GM21367 (cell line): ENCODE measurements around the gene IL2RG.

ENCODE experiments used
- ATAC-seq: cut with Tn5 transposase; IDR thresholded peaks from one replicate; pipeline ENCODE4 v1.9.1; 2021; ENCODE audit not compliant: unreplicated experiment

IL2RG gene

GRCh38 chrX:71081330-71082123 lies 29.9 kb downstream of the IL2RG start:
- ATAC-seq: no peak

- ATAC-seq: no peak
Observed at GRCh38 chrX:71070531-71070930, 40.8 kb downstream of the IL2RG start.

- ATAC-seq: peak; percentile 94
Observed at GRCh38 chrX:71068044-71068918, 43.1 kb downstream of the IL2RG start, which contains the start of gene SNX12. Gene SNX12 (minus strand): TSS chrX:71068334. CDS start chrX:71068306, 28 bp downstream.

GRCh38 chrX:71067712-71068043 lies 43.7 kb downstream of the IL2RG start:
- no peak for ATAC-seq

- ATAC-seq: no peak
Observed at GRCh38 chrX:71067089-71067488, 44.3 kb downstream of the IL2RG start.

GRCh38 chrX:71060127-71060526 lies 51.2 kb downstream of the IL2RG start:
- ATAC-seq: no peak

GRCh38 chrX:71057848-71058530 lies 53.4 kb downstream of the IL2RG start:
- no peak for ATAC-seq
